Measurements from ENCODE around the gene HSD17B2.

The HSD17B2 gene

GRCh38 chr16:82051656-82052055 lies 16.6 kb downstream of the HSD17B2 start:
- Histone ChIP-seq H4K20me1 (ENCODE audit: insufficient read depth, low read length) (no peaks in the 10 kb centered on the region), H3K9me2 (ENCODE audit: low read depth, low read length) (no peaks in the 10 kb centered on the region), H3K27me3 (ENCODE audit: insufficient read depth, low read length) (0 out of 2 replicates have a peak, but pooled peaks cover 4% of the 10 kb centered on the region), H3K4me3 (ENCODE audit: low read depth, low read length, poor library complexity, severe bottlenecking) (no peak overlapping the region), H3F3A (ENCODE audit: insufficient read depth, low read length) (no peaks in the 10 kb centered on the region), H3K79me2 (ENCODE audit: insufficient read depth, low read length) (no peaks in the 10 kb centered on the region), H3K4me1 (ENCODE audit: insufficient read depth, low read length, severe bottlenecking) (no peaks in the 10 kb centered on the region), H3K9ac (ENCODE audit: low read length) (no peak overlapping the region), H2AFZ (ENCODE audit: low read length) (no peak overlapping the region), H3K27ac (ENCODE audit: low read depth, low read length, poor library complexity, severe bottlenecking) (no peak overlapping the region), H3K36me3 (ENCODE audit: insufficient read depth, low read length) (no peaks in the 10 kb centered on the region), H3K9me3 (ENCODE audit: low read length) (no peaks in the 10 kb centered on the region), H3K4me2 (ENCODE audit: low read length) (no peak overlapping the region)
- no peak for TF ChIP-seq CTCF (IDR thresholded peaks at IDR 0.05; ENCODE audit: low read length)
- TF ChIP-seq EZH2 (IDR thresholded peaks at IDR 0.05; ENCODE audit: borderline replicate concordance, low read length), result no peak

- 0 out of 2 replicates have a peak, but pooled peaks cover 3% of the 10 kb centered on the region for H3K27me3 ChIP-seq (ENCODE audit: insufficient read depth, low read length)
- H3K9me3 ChIP-seq (ENCODE audit: low read length), result no peaks in the 10 kb centered on the region
These were observed 20.1 kb downstream of the HSD17B2 start for GRCh38 chr16:82055117-82055516.

GRCh38 chr16:82055728-82056549 lies 20.9 kb downstream of the HSD17B2 start:
- H2AFZ ChIP-seq (ENCODE audit: low read length), result no peak overlapping the region
- no peak overlapping the region for H3K27ac ChIP-seq (ENCODE audit: low read depth, low read length, poor library complexity, severe bottlenecking)
- no peaks in the 10 kb centered on the region for H3K36me3 ChIP-seq (ENCODE audit: insufficient read depth, low read length)
- no peaks in the 10 kb centered on the region for H3K27me3 ChIP-seq (ENCODE audit: insufficient read depth, low read length)
- H3K9me2 ChIP-seq (ENCODE audit: low read depth, low read length), result no peaks in the 10 kb centered on the region
- no peak for TF ChIP-seq EZH2 (IDR thresholded peaks at IDR 0.05; ENCODE audit: borderline replicate concordance, low read length)
- no peak for TF ChIP-seq CTCF (IDR thresholded peaks at IDR 0.05; ENCODE audit: low read length)
- no peak overlapping the region for H3K4me2 ChIP-seq (ENCODE audit: low read length)
- no peak overlapping the region for H3K4me3 ChIP-seq (ENCODE audit: low read depth, low read length, poor library complexity, severe bottlenecking)
- H3K9me3 ChIP-seq (ENCODE audit: low read length), result no peaks in the 10 kb centered on the region
- H3K9ac ChIP-seq (ENCODE audit: low read length), result no peak overlapping the region
- H3K79me2 ChIP-seq (ENCODE audit: insufficient read depth, low read length), result no peaks in the 10 kb centered on the region
- H3F3A ChIP-seq (ENCODE audit: insufficient read depth, low read length), result no peaks in the 10 kb centered on the region
- H4K20me1 ChIP-seq (ENCODE audit: insufficient read depth, low read length), result no peaks in the 10 kb centered on the region
- no peaks in the 10 kb centered on the region for H3K4me1 ChIP-seq (ENCODE audit: insufficient read depth, low read length, severe bottlenecking)

More at GRCh38 chr16:82055117-82055516, 20.1 kb downstream of the HSD17B2 start:
- no peak overlapping the region for H3K4me3 ChIP-seq (ENCODE audit: low read depth, low read length, poor library complexity, severe bottlenecking)
- H3K4me1 ChIP-seq (ENCODE audit: insufficient read depth, low read length, severe bottlenecking), result no peaks in the 10 kb centered on the region
- H3K9ac ChIP-seq (ENCODE audit: low read length), result no peak overlapping the region
- H3K4me2 ChIP-seq (ENCODE audit: low read length), result no peak overlapping the region
- H4K20me1 ChIP-seq (ENCODE audit: insufficient read depth, low read length), result no peaks in the 10 kb centered on the region
- no peaks in the 10 kb centered on the region for H3K79me2 ChIP-seq (ENCODE audit: insufficient read depth, low read length)
- no peaks in the 10 kb centered on the region for H3F3A ChIP-seq (ENCODE audit: insufficient read depth, low read length)
- H3K27ac ChIP-seq (ENCODE audit: low read depth, low read length, poor library complexity, severe bottlenecking), result no peak overlapping the region
- TF ChIP-seq CTCF (IDR thresholded peaks at IDR 0.05; ENCODE audit: low read length) (no peak), EZH2 (IDR thresholded peaks at IDR 0.05; ENCODE audit: borderline replicate concordance, low read length) (no peak)
- H3K36me3 ChIP-seq (ENCODE audit: insufficient read depth, low read length), result no peaks in the 10 kb centered on the region
- H2AFZ ChIP-seq (ENCODE audit: low read length), result no peak overlapping the region
- H3K9me2 ChIP-seq (ENCODE audit: low read depth, low read length), result no peaks in the 10 kb centered on the region
